OCI-LY1 (cell line): ENCODE data around the gene SMIM20.

Experiments
- CTCF ChIP-seq: fragments of 200-600 bp; sonication (generic), shearing (Covaris generic); IDR thresholded peaks from 2 replicates; pipeline ENCODE4 v1.5.1; 2017; ENCODE audit warnings: mild to moderate bottlenecking, antibody characterized with exemption, low read length, moderate library complexity, mixed read lengths
- EZH2 ChIP-seq: fragments of 200-600 bp; sonication (generic), shearing (Covaris generic); IDR thresholded peaks from 2 replicates; pipeline ENCODE4 v1.8.0; 2017; ENCODE audit warnings: borderline replicate concordance, mixed run types, mild to moderate bottlenecking, antibody characterized with exemption, low read length, moderate library complexity, mixed read lengths

GRCh38 chr4:25943312-25943711 lies 29.3 kb downstream of the SMIM20 start:
- TF ChIP-seq CTCF: no peak
- TF ChIP-seq EZH2: no peak
